Measurements from ENCODE around the gene FGF18. TPM values are rescaled to one million over a fixed set of nuclear protein-coding genes. Genes with fewer than 3 reads are reported as not detected.
"Not testable (repeated sequence)": the region's sequence is repeated elsewhere in the genome, so short reads cannot be mapped to it uniquely, and the experiment has no call there.

FGF18 gene
- total RNA-seq, 1 experiment from 2014 or later = 1.7 TPM

GRCh38 chr5:171395042-171395441 lies 24.4 kb upstream of the FGF18 start:
- in situ Hi-C loops (cut with HindIII; ENCODE audit: low pct_unique_long_range_greater_than_20kb, low sequenced_read_pairs) (no loop called here), intact Hi-C loops (cut with micrococcal nuclease; ENCODE audit: unreplicated experiment) (no loop called here)
- H3K9me3 ChIP-seq (ENCODE audit: control insufficient read depth, insufficient read depth, low read depth, low read length) = no peaks in the 10 kb centered on the region
- no peak for TF ChIP-seq POLR2AphosphoS5 (IDR thresholded peaks at IDR 0.05; ENCODE audit: low read depth, low read length)
- TF ChIP-seq CTCF (IDR thresholded peaks at IDR 0.05) = no peak
- no peak for TF ChIP-seq TCF7L2 (IDR thresholded peaks at IDR 0.05; ENCODE audit: low read depth, low read length)
- no peak for TF ChIP-seq REST (IDR thresholded peaks at IDR 0.05; ENCODE audit: insufficient read depth in 1 of 2, low read depth in 2 of 2, low read length in 1 of 2)
- no peak for TF ChIP-seq SIN3A (IDR thresholded peaks at IDR 0.05; ENCODE audit: borderline replicate concordance, insufficient read depth, low read depth, low read length)
- H3K27ac ChIP-seq (ENCODE audit: low read length) = no peak overlapping the region
- ATAC-seq (no peak), DNase-seq (ENCODE audit: low read depth, low spot score) (no peak)
- ChIA-PET CTCF (no interaction called here), POLR2A (no interaction called here)
- no peak overlapping the region for H3K4me3 ChIP-seq (ENCODE audit: low read depth in 2 of 2, low read length in 2 of 2)
- no peaks in the 10 kb centered on the region for H3K27me3 ChIP-seq (ENCODE audit: control insufficient read depth, insufficient read depth, low read length)
- no TSS peak for BruUV-seq (replicated peaks)
- H3K36me3 ChIP-seq (ENCODE audit: control insufficient read depth, insufficient read depth, low read length) = peaks cover 50% of the 10 kb centered on the region
- H3K4me1 ChIP-seq (ENCODE audit: control insufficient read depth, insufficient read depth, low read length) = peaks cover 40% of the 10 kb centered on the region

GRCh38 chr5:171396583-171396982 lies 22.9 kb upstream of the FGF18 start:
- BruUV-seq (replicated peaks); H3K9me3 ChIP-seq (ENCODE audit: control insufficient read depth, insufficient read depth, low read depth, low read length); ATAC-seq; H3K27me3 ChIP-seq (ENCODE audit: control insufficient read depth, insufficient read depth, low read length); POLR2A ChIA-PET; CTCF ChIA-PET; in situ Hi-C loops (cut with HindIII; ENCODE audit: low pct_unique_long_range_greater_than_20kb, low sequenced_read_pairs); H3K27ac ChIP-seq (ENCODE audit: low read length); H3K4me3 ChIP-seq (ENCODE audit: low read depth in 2 of 2, low read length in 2 of 2); intact Hi-C loops (cut with micrococcal nuclease; ENCODE audit: unreplicated experiment); DNase-seq (ENCODE audit: low read depth, low spot score): not testable (repeated sequence)
- Histone ChIP-seq H3K36me3 (ENCODE audit: control insufficient read depth, insufficient read depth, low read length) (peaks cover 44% of the 10 kb centered on the region), H3K4me1 (ENCODE audit: control insufficient read depth, insufficient read depth, low read length) (peaks cover 41% of the 10 kb centered on the region)

GRCh38 chr5:171397190-171397589 lies 22.3 kb upstream of the FGF18 start:
- Histone ChIP-seq H3K27me3 (ENCODE audit: control insufficient read depth, insufficient read depth, low read length) (no peaks in the 10 kb centered on the region), H3K9me3 (ENCODE audit: control insufficient read depth, insufficient read depth, low read depth, low read length) (no peaks in the 10 kb centered on the region), H3K36me3 (ENCODE audit: control insufficient read depth, insufficient read depth, low read length) (peaks cover 44% of the 10 kb centered on the region), H3K4me3 (ENCODE audit: low read depth in 2 of 2, low read length in 2 of 2) (no peak overlapping the region), H3K27ac (ENCODE audit: low read length) (no peak overlapping the region), H3K4me1 (ENCODE audit: control insufficient read depth, insufficient read depth, low read length) (peaks cover 40% of the 10 kb centered on the region)
- no peak for DNase-seq (ENCODE audit: low read depth, low spot score)
- CTCF ChIA-PET = no interaction called here
- BruUV-seq (replicated peaks) = no TSS peak
- ATAC-seq = no peak; the same call in 1 of the 2 replicates
- in situ Hi-C loops (cut with HindIII; ENCODE audit: low pct_unique_long_range_greater_than_20kb, low sequenced_read_pairs) = no loop called here
- intact Hi-C loops (cut with micrococcal nuclease; ENCODE audit: unreplicated experiment) = no loop called here
- POLR2A ChIA-PET = no interaction called here
- no peak for TF ChIP-seq CTCF (IDR thresholded peaks at IDR 0.05)
- no peak for TF ChIP-seq REST (IDR thresholded peaks at IDR 0.05; ENCODE audit: insufficient read depth in 1 of 2, low read depth in 2 of 2, low read length in 1 of 2)
- no peak for TF ChIP-seq POLR2AphosphoS5 (IDR thresholded peaks at IDR 0.05; ENCODE audit: low read depth, low read length)
- no peak for TF ChIP-seq SIN3A (IDR thresholded peaks at IDR 0.05; ENCODE audit: borderline replicate concordance, insufficient read depth, low read depth, low read length)
- TF ChIP-seq TCF7L2 (IDR thresholded peaks at IDR 0.05; ENCODE audit: low read depth, low read length) = no peak

All from Panc1 (cell line).